Liver (tissue), 9 donors: Measurements from ENCODE around the gene TEX51. TPM values are rescaled to one million over a fixed set of nuclear protein-coding genes. Genes with fewer than 3 reads are reported as not detected.

ENCODE experiments used
- DNase-seq: peaks from one replicate; pipeline ENCODE4 v3.0.0-alpha.2; 2017; ENCODE audit warnings: low spot score
- H3K27ac ChIP-seq, 2 donors: one replicate each; pipeline ENCODE4 v1.7.0; 2013; ENCODE audit warnings: inconsistent platforms in 2 of 2, low read length in 2 of 2, control low read depth in 1 of 2, low read depth in 1 of 2, mild to moderate bottlenecking in 1 of 2
- H3K27me3 ChIP-seq, 4 donors: one replicate each; pipeline versions ENCODE4 v1.6.1 to v1.7.0; 2013; ENCODE audit warnings: low read length in 3 of 4, inconsistent platforms in 1 of 4, mild to moderate bottlenecking in 1 of 4, moderate library complexity in 1 of 4; ENCODE audit not compliant: control insufficient read depth in 4 of 4, insufficient read depth in 4 of 4
- H3K36me3 ChIP-seq, 4 donors: one replicate each; pipeline versions ENCODE4 v1.6.1 to v1.7.0; 2013; ENCODE audit warnings: low read length in 3 of 4, mild to moderate bottlenecking in 3 of 4, low read depth in 1 of 4, moderate library complexity in 1 of 4; ENCODE audit not compliant: control insufficient read depth in 4 of 4, insufficient read depth in 3 of 4
- H3K4me1 ChIP-seq, 4 donors: one replicate each; pipeline versions ENCODE4 v1.6.1 to v1.7.0; 2013; ENCODE audit warnings: low read length in 3 of 4, mild to moderate bottlenecking in 3 of 4, moderate library complexity in 1 of 4; ENCODE audit not compliant: control insufficient read depth in 4 of 4, insufficient read depth in 4 of 4
- H3K4me3 ChIP-seq, 3 donors: one replicate each; pipeline versions ENCODE4 v1.6.1 to v1.7.0; 2013; ENCODE audit warnings: low read length in 3 of 3, control low read depth in 1 of 3, low read depth in 1 of 3, mild to moderate bottlenecking in 1 of 3
- H3K9ac ChIP-seq, 2 donors: one replicate each; pipeline ENCODE4 v1.7.0; 2013; ENCODE audit warnings: low read length in 2 of 2, mild to moderate bottlenecking in 2 of 2, moderate library complexity in 2 of 2, control low read depth in 1 of 2, low read depth in 1 of 2
- H3K9me3 ChIP-seq, 4 donors: one replicate each; pipeline versions ENCODE4 v1.6.1 to v1.7.0; 2013; ENCODE audit warnings: low read length in 3 of 4; ENCODE audit not compliant: control insufficient read depth in 4 of 4
- FOXA2 ChIP-seq: IDR thresholded peaks from 2 replicates; pipeline ENCODE4 v1.6.1; 2016; ENCODE audit warnings: antibody characterized with exemption
- GABPA ChIP-seq, 2 donors: IDR thresholded peaks in 1 of 2; conservative IDR thresholded peaks in 1 of 2; 2 replicates each; pipeline ENCODE4 v1.6.1; 2016; ENCODE audit warnings: antibody characterized with exemption in 2 of 2, mild to moderate bottlenecking in 1 of 2, moderate library complexity in 1 of 2
- HNF4A ChIP-seq, 2 donors: conservative IDR thresholded peaks; 2 replicates each; pipeline ENCODE4 v1.6.1; 2016; ENCODE audit warnings: antibody characterized with exemption in 2 of 2, mild to moderate bottlenecking in 2 of 2
- HNF4G ChIP-seq: IDR thresholded peaks from 2 replicates; pipeline ENCODE4 v1.6.1; 2016; ENCODE audit warnings: antibody characterized with exemption
- JUND ChIP-seq, 2 donors: IDR thresholded peaks; 2 replicates each; pipeline ENCODE4 v1.6.1; 2016; ENCODE audit warnings: antibody characterized with exemption in 2 of 2
- NR2F2 ChIP-seq: IDR thresholded peaks from 2 replicates; pipeline ENCODE4 v1.6.1; 2016; ENCODE audit warnings: antibody characterized with exemption
- RAD21 ChIP-seq, 2 donors: IDR thresholded peaks; 2 replicates each; pipeline ENCODE4 v1.6.1; 2016; ENCODE audit warnings: antibody characterized with exemption in 2 of 2, mild to moderate bottlenecking in 2 of 2
- RXRA ChIP-seq, 2 donors: IDR thresholded peaks; 2 replicates each; pipeline ENCODE4 v1.6.1; 2017 to 2018; ENCODE audit warnings: antibody characterized with exemption in 2 of 2, mild to moderate bottlenecking in 1 of 2
- SP1 ChIP-seq: IDR thresholded peaks from 2 replicates; pipeline ENCODE4 v1.6.1; 2018; ENCODE audit warnings: antibody characterized with exemption, mild to moderate bottlenecking
- TAF1 ChIP-seq: conservative IDR thresholded peaks from 2 replicates; pipeline ENCODE4 v1.6.1; 2016; ENCODE audit warnings: antibody characterized with exemption, mild to moderate bottlenecking
- YY1 ChIP-seq: IDR thresholded peaks from 2 replicates; pipeline ENCODE4 v1.6.1; 2016; ENCODE audit warnings: antibody characterized with exemption, mild to moderate bottlenecking
- WGBS: extraction: QIAGEN DNeasy Blood & Tissue Kit; methylation state at CpG from one replicate; pipeline ENCODE4 v1.1.7; 2013; 5-methylcytosine and 5-hydroxymethylcytosine counted together
- polyA plus RNA-seq, 2 donors: library from polyadenylated mRNA; stranded (reverse) in 1 of 2; unstranded in 1 of 2; fragments of 200-250 nt in 1 of 2; fragments of >200 nt in 1 of 2; fragmentation: Nextera tagmentation in 1 of 2; extraction: Ambion mirVana in 1 of 2; gene quantifications; one replicate each; pipeline versions ENCODE4 v1.2.1 to v1.2.3, GENCODE V29; 2013 to 2015
- total RNA-seq, 2 donors: library from RNA; depleted of rRNA; stranded (reverse); fragments of >200 nt; gene quantifications; one replicate each; pipeline ENCODE4 v1.2.3, GENCODE V29; 2014
- TF ChIP-seq, protein P1 (sequence below): IDR thresholded peaks from 2 replicates; pipeline ENCODE4 v1.6.1; 2016; ENCODE audit warnings: antibody characterized with exemption
- TF ChIP-seq, protein P2 (sequence below): IDR thresholded peaks from 2 replicates; pipeline ENCODE4 v1.6.1; 2016; ENCODE audit warnings: antibody characterized with exemption
- TF ChIP-seq, protein P3 (sequence below): IDR thresholded peaks from 2 replicates; pipeline ENCODE4 v1.6.1; 2016; ENCODE audit warnings: antibody characterized with exemption, mild to moderate bottlenecking
- donor health status: healthy.
- donor health status: healthy.
- donor health status: healthy.
- donor health status: healthy.
- donor health status: healthy.

TEX51 gene
- total and polyA plus RNA-seq, 4 donors, result not detected

DNA sequence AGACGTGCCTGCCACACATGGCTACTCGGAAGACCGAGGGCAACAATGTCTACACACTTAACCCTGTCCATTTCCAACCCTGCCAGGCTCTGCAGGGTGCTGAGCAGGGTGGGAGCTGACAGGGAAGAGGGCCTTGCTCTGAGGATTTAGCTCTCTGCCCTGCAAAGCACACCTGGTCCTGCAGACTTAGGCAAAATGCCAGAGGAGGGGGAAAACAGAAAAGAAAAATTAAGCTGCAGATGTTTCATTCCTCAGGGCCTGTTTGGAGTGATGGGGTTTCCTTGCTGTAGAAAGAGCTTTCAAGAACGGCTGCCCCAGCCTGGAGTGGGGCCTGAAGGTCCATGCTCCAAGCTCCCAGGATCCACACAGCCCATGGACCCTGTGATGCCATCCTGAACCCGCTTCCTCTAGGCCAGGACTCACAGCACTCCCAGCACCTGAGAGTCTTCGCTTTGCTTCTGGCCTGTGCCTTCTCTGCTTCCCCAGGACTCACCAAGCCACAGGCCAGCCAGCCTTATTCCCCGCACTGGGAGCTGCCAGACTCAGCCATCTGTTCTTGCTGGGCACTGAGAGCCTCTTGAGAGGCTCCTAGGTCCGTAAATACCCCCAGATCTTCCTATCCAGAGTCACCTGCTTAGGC is 9.1 kb upstream of the TEX51 start:
- H3K4me3 ChIP-seq, result no peak overlapping the region
- WGBS, result 88% methylated on average over 8 of the region's 8 CpGs

DNA sequence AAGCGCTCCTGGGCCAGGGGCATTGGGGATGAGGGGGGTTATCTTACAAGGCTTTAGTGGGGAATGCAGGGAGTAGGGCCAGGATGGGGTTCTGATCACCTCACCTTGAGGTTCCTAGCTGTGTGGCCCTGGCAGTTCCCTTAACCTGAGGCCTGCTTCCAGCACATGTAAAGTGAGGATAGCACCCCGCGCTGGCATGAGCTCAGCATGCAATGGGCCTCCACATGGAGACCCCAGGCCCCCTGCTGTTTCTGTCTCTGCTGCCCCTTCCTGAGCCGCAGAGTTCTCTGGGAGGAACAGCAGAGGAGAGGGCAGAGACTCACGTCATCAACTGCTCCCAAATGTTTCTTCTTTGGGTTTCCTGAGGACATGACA is 8.6 kb upstream of the TEX51 start:
- Histone ChIP-seq H3K27me3 (no peaks in the 10 kb centered on the region), H3K9me3 (no peaks in the 10 kb centered on the region), H3K4me3 (no peak overlapping the region), H3K27ac (no peak overlapping the region), H3K4me1 (peaks cover 0 to 5% (median 0%) of the 10 kb centered on the region in 4 donors), H3K9ac (no peak overlapping the region), H3K36me3 (no peaks in the 10 kb centered on the region)
- WGBS, result 94% methylated on average over 5 of the region's 5 CpGs
- DNase-seq, result peak; percentile 4
- TF ChIP-seq RXRA (IDR thresholded peaks at IDR 0.05) (no peak), SP1 (no peak), YY1 (no peak)
- TF ChIP-seq, protein P1, sequence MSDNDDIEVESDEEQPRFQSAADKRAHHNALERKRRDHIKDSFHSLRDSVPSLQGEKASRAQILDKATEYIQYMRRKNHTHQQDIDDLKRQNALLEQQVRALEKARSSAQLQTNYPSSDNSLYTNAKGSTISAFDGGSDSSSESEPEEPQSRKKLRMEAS, result no peak
- TF ChIP-seq, protein P2, sequence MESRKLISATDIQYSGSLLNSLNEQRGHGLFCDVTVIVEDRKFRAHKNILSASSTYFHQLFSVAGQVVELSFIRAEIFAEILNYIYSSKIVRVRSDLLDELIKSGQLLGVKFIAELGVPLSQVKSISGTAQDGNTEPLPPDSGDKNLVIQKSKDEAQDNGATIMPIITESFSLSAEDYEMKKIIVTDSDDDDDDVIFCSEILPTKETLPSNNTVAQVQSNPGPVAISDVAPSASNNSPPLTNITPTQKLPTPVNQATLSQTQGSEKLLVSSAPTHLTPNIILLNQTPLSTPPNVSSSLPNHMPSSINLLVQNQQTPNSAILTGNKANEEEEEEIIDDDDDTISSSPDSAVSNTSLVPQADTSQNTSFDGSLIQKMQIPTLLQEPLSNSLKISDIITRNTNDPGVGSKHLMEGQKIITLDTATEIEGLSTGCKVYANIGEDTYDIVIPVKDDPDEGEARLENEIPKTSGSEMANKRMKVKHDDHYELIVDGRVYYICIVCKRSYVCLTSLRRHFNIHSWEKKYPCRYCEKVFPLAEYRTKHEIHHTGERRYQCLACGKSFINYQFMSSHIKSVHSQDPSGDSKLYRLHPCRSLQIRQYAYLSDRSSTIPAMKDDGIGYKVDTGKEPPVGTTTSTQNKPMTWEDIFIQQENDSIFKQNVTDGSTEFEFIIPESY, result no peak
- TF ChIP-seq, protein P3, sequence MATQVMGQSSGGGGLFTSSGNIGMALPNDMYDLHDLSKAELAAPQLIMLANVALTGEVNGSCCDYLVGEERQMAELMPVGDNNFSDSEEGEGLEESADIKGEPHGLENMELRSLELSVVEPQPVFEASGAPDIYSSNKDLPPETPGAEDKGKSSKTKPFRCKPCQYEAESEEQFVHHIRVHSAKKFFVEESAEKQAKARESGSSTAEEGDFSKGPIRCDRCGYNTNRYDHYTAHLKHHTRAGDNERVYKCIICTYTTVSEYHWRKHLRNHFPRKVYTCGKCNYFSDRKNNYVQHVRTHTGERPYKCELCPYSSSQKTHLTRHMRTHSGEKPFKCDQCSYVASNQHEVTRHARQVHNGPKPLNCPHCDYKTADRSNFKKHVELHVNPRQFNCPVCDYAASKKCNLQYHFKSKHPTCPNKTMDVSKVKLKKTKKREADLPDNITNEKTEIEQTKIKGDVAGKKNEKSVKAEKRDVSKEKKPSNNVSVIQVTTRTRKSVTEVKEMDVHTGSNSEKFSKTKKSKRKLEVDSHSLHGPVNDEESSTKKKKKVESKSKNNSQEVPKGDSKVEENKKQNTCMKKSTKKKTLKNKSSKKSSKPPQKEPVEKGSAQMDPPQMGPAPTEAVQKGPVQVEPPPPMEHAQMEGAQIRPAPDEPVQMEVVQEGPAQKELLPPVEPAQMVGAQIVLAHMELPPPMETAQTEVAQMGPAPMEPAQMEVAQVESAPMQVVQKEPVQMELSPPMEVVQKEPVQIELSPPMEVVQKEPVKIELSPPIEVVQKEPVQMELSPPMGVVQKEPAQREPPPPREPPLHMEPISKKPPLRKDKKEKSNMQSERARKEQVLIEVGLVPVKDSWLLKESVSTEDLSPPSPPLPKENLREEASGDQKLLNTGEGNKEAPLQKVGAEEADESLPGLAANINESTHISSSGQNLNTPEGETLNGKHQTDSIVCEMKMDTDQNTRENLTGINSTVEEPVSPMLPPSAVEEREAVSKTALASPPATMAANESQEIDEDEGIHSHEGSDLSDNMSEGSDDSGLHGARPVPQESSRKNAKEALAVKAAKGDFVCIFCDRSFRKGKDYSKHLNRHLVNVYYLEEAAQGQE, result no peak

More for the DNA sequence above, 9.1 kb upstream of the TEX51 start:
- peak; percentile 8 for DNase-seq
- Histone ChIP-seq H3K27ac (no peak overlapping the region), H3K27me3 (no peaks in the 10 kb centered on the region), H3K9ac (no peak overlapping the region), H3K9me3 (no peaks in the 10 kb centered on the region), H3K4me1 (peaks cover 0 to 5% (median 0%) of the 10 kb centered on the region in 4 donors), H3K36me3 (no peaks in the 10 kb centered on the region)
- TF ChIP-seq SP1 (no peak), HNF4G (no peak), FOXA2 (no peak), RXRA (IDR thresholded peaks at IDR 0.05) (no peak), NR2F2 (no peak), JUND (IDR thresholded peaks at IDR 0.05) (no peak), TAF1 (no peak), YY1 (no peak), RAD21 (IDR thresholded peaks at IDR 0.05) (no peak), GABPA (IDR thresholded peaks at IDR 0.05 in 1 of 2, conservative IDR thresholded peaks at IDR 0.05 in 1 of 2) (no peak), HNF4A (conservative IDR thresholded peaks at IDR 0.05) (no peak)
- TF ChIP-seq, protein P2, result no peak
- TF ChIP-seq, protein P3, result no peak
- TF ChIP-seq, protein P1, result no peak
